ENCODE data around the gene MTMR1. TPM values are rescaled to one million over a fixed set of nuclear protein-coding genes. Genes with fewer than 3 reads are reported as not detected.

The MTMR1 gene
- total RNA-seq, 1 experiment from 2014 or later = 15.6 TPM

DNA sequence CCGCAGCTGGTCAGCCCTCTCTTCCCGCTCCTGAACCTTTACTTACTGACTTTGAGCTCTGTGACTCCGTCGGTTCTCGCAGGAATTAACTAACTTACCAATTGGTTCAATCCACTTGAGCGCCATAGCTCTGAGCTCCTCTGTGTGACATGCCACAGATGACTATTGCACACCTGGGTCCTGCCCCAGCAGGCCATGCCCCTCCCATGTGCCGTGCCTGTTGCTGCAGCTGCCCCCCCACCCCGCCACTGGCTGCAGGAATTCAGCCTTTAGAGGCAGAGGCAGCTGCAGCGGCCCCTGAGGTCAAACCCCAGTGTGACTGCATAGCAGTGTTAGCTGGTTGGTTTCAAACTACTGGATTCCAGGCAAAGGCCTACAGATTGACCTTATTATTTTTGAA lies 70.6 kb downstream of the MTMR1 start:
- POLR2A ChIA-PET = no interaction called here
- Mint-ChIP-seq H3K9me3 (no peaks in the 10 kb centered on the region), H3K27ac (no peak overlapping the region), H3K27me3 (ENCODE audit: low read depth) (no peaks in the 10 kb centered on the region), H3K4me1 (peaks cover 17% of the 10 kb centered on the region), H3K4me3 (no peak overlapping the region), H3K36me3 (0 out of 2 replicates have a peak, but pooled peaks cover under 1% of the 10 kb centered on the region)
- CTCF ChIA-PET = interaction anchor here (2.1 to 3.0 kb wide), 2 partner anchors 8 to 318 kb away, joined by 6 to 22 read pairs; no protein-coding TSS in a partner anchor
- TF ChIP-seq, protein P1, sequence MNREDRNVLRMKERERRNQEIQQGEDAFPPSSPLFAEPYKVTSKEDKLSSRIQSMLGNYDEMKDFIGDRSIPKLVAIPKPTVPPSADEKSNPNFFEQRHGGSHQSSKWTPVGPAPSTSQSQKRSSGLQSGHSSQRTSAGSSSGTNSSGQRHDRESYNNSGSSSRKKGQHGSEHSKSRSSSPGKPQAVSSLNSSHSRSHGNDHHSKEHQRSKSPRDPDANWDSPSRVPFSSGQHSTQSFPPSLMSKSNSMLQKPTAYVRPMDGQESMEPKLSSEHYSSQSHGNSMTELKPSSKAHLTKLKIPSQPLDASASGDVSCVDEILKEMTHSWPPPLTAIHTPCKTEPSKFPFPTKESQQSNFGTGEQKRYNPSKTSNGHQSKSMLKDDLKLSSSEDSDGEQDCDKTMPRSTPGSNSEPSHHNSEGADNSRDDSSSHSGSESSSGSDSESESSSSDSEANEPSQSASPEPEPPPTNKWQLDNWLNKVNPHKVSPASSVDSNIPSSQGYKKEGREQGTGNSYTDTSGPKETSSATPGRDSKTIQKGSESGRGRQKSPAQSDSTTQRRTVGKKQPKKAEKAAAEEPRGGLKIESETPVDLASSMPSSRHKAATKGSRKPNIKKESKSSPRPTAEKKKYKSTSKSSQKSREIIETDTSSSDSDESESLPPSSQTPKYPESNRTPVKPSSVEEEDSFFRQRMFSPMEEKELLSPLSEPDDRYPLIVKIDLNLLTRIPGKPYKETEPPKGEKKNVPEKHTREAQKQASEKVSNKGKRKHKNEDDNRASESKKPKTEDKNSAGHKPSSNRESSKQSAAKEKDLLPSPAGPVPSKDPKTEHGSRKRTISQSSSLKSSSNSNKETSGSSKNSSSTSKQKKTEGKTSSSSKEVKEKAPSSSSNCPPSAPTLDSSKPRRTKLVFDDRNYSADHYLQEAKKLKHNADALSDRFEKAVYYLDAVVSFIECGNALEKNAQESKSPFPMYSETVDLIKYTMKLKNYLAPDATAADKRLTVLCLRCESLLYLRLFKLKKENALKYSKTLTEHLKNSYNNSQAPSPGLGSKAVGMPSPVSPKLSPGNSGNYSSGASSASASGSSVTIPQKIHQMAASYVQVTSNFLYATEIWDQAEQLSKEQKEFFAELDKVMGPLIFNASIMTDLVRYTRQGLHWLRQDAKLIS (CRISPR knock-in tag; IDR thresholded peaks at IDR 0.05; ENCODE audit: borderline replicate concordance) = no peak
- TF ChIP-seq ESRRA (CRISPR knock-in tag; IDR thresholded peaks at IDR 0.05; ENCODE audit: borderline replicate concordance) = no peak
- TF ChIP-seq, protein P2, sequence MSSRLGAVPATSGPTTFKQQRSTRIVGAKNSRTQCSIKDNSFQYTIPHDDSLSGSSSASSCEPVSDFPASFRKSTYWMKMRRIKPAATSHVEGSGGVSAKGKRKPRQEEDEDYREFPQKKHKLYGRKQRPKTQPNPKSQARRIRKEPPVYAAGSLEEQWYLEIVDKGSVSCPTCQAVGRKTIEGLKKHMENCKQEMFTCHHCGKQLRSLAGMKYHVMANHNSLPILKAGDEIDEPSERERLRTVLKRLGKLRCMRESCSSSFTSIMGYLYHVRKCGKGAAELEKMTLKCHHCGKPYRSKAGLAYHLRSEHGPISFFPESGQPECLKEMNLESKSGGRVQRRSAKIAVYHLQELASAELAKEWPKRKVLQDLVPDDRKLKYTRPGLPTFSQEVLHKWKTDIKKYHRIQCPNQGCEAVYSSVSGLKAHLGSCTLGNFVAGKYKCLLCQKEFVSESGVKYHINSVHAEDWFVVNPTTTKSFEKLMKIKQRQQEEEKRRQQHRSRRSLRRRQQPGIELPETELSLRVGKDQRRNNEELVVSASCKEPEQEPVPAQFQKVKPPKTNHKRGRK (CRISPR knock-in tag; IDR thresholded peaks at IDR 0.05; ENCODE audit: borderline replicate concordance) = no peak
- no peak for TF ChIP-seq SMAD4 (CRISPR knock-in tag; IDR thresholded peaks at IDR 0.05)
- TF ChIP-seq, protein P3, sequence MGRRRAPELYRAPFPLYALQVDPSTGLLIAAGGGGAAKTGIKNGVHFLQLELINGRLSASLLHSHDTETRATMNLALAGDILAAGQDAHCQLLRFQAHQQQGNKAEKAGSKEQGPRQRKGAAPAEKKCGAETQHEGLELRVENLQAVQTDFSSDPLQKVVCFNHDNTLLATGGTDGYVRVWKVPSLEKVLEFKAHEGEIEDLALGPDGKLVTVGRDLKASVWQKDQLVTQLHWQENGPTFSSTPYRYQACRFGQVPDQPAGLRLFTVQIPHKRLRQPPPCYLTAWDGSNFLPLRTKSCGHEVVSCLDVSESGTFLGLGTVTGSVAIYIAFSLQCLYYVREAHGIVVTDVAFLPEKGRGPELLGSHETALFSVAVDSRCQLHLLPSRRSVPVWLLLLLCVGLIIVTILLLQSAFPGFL (CRISPR knock-in tag; IDR thresholded peaks at IDR 0.05; ENCODE audit: borderline replicate concordance) = no peak
- no peak for TF ChIP-seq ZNF263 (CRISPR knock-in tag; IDR thresholded peaks at IDR 0.05; ENCODE audit: low read depth)
- TF ChIP-seq, protein P4, sequence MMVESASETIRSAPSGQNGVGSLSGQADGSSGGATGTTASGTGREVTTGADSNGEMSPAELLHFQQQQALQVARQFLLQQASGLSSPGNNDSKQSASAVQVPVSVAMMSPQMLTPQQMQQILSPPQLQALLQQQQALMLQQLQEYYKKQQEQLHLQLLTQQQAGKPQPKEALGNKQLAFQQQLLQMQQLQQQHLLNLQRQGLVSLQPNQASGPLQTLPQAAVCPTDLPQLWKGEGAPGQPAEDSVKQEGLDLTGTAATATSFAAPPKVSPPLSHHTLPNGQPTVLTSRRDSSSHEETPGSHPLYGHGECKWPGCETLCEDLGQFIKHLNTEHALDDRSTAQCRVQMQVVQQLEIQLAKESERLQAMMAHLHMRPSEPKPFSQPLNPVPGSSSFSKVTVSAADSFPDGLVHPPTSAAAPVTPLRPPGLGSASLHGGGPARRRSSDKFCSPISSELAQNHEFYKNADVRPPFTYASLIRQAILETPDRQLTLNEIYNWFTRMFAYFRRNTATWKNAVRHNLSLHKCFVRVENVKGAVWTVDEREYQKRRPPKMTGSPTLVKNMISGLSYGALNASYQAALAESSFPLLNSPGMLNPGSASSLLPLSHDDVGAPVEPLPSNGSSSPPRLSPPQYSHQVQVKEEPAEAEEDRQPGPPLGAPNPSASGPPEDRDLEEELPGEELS (CRISPR knock-in tag; IDR thresholded peaks at IDR 0.05) = no peak
- no peak for TF ChIP-seq SOX15 (CRISPR knock-in tag; IDR thresholded peaks at IDR 0.05)
- TF ChIP-seq, protein P5, sequence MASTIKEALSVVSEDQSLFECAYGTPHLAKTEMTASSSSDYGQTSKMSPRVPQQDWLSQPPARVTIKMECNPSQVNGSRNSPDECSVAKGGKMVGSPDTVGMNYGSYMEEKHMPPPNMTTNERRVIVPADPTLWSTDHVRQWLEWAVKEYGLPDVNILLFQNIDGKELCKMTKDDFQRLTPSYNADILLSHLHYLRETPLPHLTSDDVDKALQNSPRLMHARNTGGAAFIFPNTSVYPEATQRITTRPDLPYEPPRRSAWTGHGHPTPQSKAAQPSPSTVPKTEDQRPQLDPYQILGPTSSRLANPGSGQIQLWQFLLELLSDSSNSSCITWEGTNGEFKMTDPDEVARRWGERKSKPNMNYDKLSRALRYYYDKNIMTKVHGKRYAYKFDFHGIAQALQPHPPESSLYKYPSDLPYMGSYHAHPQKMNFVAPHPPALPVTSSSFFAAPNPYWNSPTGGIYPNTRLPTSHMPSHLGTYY (CRISPR knock-in tag; IDR thresholded peaks at IDR 0.05) = no peak
- no peak for TF ChIP-seq ZNF232 (CRISPR knock-in tag; IDR thresholded peaks at IDR 0.05)
- no peak for TF ChIP-seq ZNF317 (CRISPR knock-in tag; IDR thresholded peaks at IDR 0.05; ENCODE audit: borderline replicate concordance, low read depth)
- no peak for TF ChIP-seq NFATC4 (CRISPR knock-in tag; IDR thresholded peaks at IDR 0.05)
- no peak for TF ChIP-seq NR3C1 (CRISPR knock-in tag; conservative IDR thresholded peaks at IDR 0.05; ENCODE audit: low read depth)
- no peak for TF ChIP-seq NR2C2 (CRISPR knock-in tag; IDR thresholded peaks at IDR 0.05)
- TF ChIP-seq, protein P6, sequence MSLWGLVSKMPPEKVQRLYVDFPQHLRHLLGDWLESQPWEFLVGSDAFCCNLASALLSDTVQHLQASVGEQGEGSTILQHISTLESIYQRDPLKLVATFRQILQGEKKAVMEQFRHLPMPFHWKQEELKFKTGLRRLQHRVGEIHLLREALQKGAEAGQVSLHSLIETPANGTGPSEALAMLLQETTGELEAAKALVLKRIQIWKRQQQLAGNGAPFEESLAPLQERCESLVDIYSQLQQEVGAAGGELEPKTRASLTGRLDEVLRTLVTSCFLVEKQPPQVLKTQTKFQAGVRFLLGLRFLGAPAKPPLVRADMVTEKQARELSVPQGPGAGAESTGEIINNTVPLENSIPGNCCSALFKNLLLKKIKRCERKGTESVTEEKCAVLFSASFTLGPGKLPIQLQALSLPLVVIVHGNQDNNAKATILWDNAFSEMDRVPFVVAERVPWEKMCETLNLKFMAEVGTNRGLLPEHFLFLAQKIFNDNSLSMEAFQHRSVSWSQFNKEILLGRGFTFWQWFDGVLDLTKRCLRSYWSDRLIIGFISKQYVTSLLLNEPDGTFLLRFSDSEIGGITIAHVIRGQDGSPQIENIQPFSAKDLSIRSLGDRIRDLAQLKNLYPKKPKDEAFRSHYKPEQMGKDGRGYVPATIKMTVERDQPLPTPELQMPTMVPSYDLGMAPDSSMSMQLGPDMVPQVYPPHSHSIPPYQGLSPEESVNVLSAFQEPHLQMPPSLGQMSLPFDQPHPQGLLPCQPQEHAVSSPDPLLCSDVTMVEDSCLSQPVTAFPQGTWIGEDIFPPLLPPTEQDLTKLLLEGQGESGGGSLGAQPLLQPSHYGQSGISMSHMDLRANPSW (CRISPR knock-in tag; conservative IDR thresholded peaks at IDR 0.05; ENCODE audit: low read depth) = no peak
- no peak for TF ChIP-seq ZNF416 (CRISPR knock-in tag; IDR thresholded peaks at IDR 0.05)
- TF ChIP-seq, protein P7, sequence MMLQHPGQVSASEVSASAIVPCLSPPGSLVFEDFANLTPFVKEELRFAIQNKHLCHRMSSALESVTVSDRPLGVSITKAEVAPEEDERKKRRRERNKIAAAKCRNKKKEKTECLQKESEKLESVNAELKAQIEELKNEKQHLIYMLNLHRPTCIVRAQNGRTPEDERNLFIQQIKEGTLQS (CRISPR knock-in tag; conservative IDR thresholded peaks at IDR 0.05) = no peak
- DNase-seq (ENCODE audit: low spot score) (no peak), ATAC-seq (no peak)

Measured in WTC11 (cell line).